Vagina (tissue), 2 donors: Measurements from ENCODE around the gene ARHGAP31. TPM values are rescaled to one million over a fixed set of nuclear protein-coding genes. Genes with fewer than 3 reads are reported as not detected.

ENCODE experiments used
- DNase-seq, 2 donors: peaks; one replicate each; pipeline ENCODE4 v3.0.0-alpha.2; 2017; ENCODE audit errors: extremely low spot score in 2 of 2
- H3K27ac ChIP-seq: fragments of 200-600 bp; sonication (generic); one replicate; pipeline ENCODE4 v1.5.1; 2019
- H3K27me3 ChIP-seq: fragments of 200-600 bp; sonication (generic); one replicate; pipeline ENCODE4 v1.5.1; 2019
- H3K36me3 ChIP-seq, 2 donors: fragments of 200-600 bp; sonication (generic); one replicate each; pipeline ENCODE4 v1.5.1; 2017 to 2019
- H3K4me1 ChIP-seq: fragments of 200-600 bp; sonication (generic); one replicate; pipeline ENCODE4 v1.5.1; 2019
- H3K4me3 ChIP-seq, 2 donors: fragments of 200-600 bp; sonication (generic); 1 replicate in 1 of 2; 2 replicates in 1 of 2; pipeline ENCODE4 v1.5.1; 2016 to 2019
- H3K9me3 ChIP-seq: fragments of 200-600 bp; sonication (generic); one replicate; pipeline ENCODE4 v1.5.1; 2019
- CTCF ChIP-seq, 3 experiments: fragments of 450-650 bp in 2 of 3; fragments of 200-600 bp in 1 of 3; sonication (generic) in 1 of 3; IDR thresholded peaks; one replicate each; pipeline ENCODE4 v1.5.1; 2017 to 2019; ENCODE audit warnings: antibody characterized with exemption in 3 of 3, mild to moderate bottlenecking in 2 of 3, moderate library complexity in 2 of 3
- POLR2A ChIP-seq, 2 donors: fragments of 450-650 bp; IDR thresholded peaks; one replicate each; pipeline ENCODE4 v1.6.1; 2017; ENCODE audit warnings: antibody characterized with exemption in 2 of 2, mild to moderate bottlenecking in 2 of 2, moderate library complexity in 2 of 2
- POLR2AphosphoS5 ChIP-seq, 2 donors: sonication (generic); formaldehyde crosslinking; IDR thresholded peaks; one replicate each; pipeline ENCODE4 v1.9.0; 2017; ENCODE audit warnings: antibody characterized with exemption in 2 of 2, mild to moderate bottlenecking in 2 of 2, low read depth in 1 of 2; ENCODE audit not compliant: insufficient read depth in 1 of 2
- intact Hi-C: fragments of 100-400 bp; cut with DNase I; formaldehyde crosslinking; loops from one replicate; pipeline ENCODE4 v1.15.1; 2023
- small RNA-seq: library from RNA; depleted of rRNA; stranded (forward); fragments of <200 nt; gene quantifications from one replicate; pipeline ENCODE3, GENCODE V24; 2016
- total RNA-seq: library from RNA; depleted of rRNA; stranded (reverse); fragments of >200 nt; gene quantifications from one replicate; pipeline ENCODE4 v1.2.3, GENCODE V29; 2016

The ARHGAP31 gene
- total RNA-seq, 1 donor from 2014 or later: 13.0 TPM

- peak; percentile 97 to 99 for DNase-seq
- Histone ChIP-seq H3K27me3 (no peaks in the 10 kb centered on the region), H3K36me3 (peaks cover 0 to 24% of the 10 kb centered on the region in 2 donors), H3K4me3 (peak within 1 kb of the TSS; percentile 86 to 88), H3K4me1 (peaks cover 30% of the 10 kb centered on the region), H3K27ac (peak within 1 kb of the TSS; percentile 80), H3K9me3 (no peaks in the 10 kb centered on the region)
- peak; percentile 97 to 99 for TF ChIP-seq POLR2AphosphoS5 (IDR thresholded peaks at IDR 0.05; ENCODE audit: insufficient read depth in 1 of 2, low read depth in 1 of 2)
- peak in 1 of 2 donors; percentile 63 for TF ChIP-seq POLR2A (IDR thresholded peaks at IDR 0.05)
- peak in 1 of 3 experiments; percentile 1 for TF ChIP-seq CTCF (IDR thresholded peaks at IDR 0.05)
- intact Hi-C loops: no loop called here
Measured at GRCh38 chr3:119463171-119464169, 169.3 kb downstream of the ARHGAP31 start, which contains the start of gene TMEM39A. TMEM39A (minus strand) TSS chr3:119463615; CDS start chr3:119462074, 1,541 bp downstream.

GRCh38 chr3:119468041-119468440, 173.9 kb downstream of the ARHGAP31 start:
- peak overlapping the region; percentile 89 to 97 for H3K4me3 ChIP-seq

GRCh38 chr3:119469418-119470189, 175.4 kb downstream of the ARHGAP31 start:
- peaks cover 15% of the 10 kb centered on the region for H3K4me1 ChIP-seq
- TF ChIP-seq POLR2AphosphoS5 (IDR thresholded peaks at IDR 0.05; ENCODE audit: insufficient read depth in 1 of 2, low read depth in 1 of 2) (no peak), CTCF (IDR thresholded peaks at IDR 0.05) (no peak), POLR2A (IDR thresholded peaks at IDR 0.05) (no peak)
- no peak for DNase-seq
- intact Hi-C loops: no loop called here
- peak overlapping the region; percentile 67 for H3K27ac ChIP-seq
- H3K36me3 ChIP-seq: peaks cover 0 to 8% of the 10 kb centered on the region in 2 donors
- H3K4me3 ChIP-seq: peak overlapping the region; percentile 89 to 97
- H3K27me3 ChIP-seq: no peaks in the 10 kb centered on the region
- H3K9me3 ChIP-seq: no peaks in the 10 kb centered on the region

More at GRCh38 chr3:119468041-119468440, 173.9 kb downstream of the ARHGAP31 start:
- Histone ChIP-seq H3K27me3 (no peaks in the 10 kb centered on the region), H3K36me3 (peaks cover 0 to 8% of the 10 kb centered on the region in 2 donors), H3K27ac (no peak overlapping the region), H3K4me1 (peaks cover 21% of the 10 kb centered on the region), H3K9me3 (no peaks in the 10 kb centered on the region)
- TF ChIP-seq CTCF (IDR thresholded peaks at IDR 0.05) (no peak), POLR2A (IDR thresholded peaks at IDR 0.05) (no peak), POLR2AphosphoS5 (IDR thresholded peaks at IDR 0.05; ENCODE audit: insufficient read depth in 1 of 2, low read depth in 1 of 2) (no peak)
- no peak for DNase-seq
- intact Hi-C loops: no loop called here

Small RNA genes lying within 50 kb of the gene (small RNA-seq; reads per million reads assigned to genes)
- gene RNU6-1127P: not detected

Other genes starting within 250 kb of the ARHGAP31 start
- gene TEX55, start 148.2 kb upstream of the ARHGAP31 start, total RNA-seq: not detected
- gene UPK1B, start 120.8 kb upstream of the ARHGAP31 start, total RNA-seq: not detected
- gene B4GALT4, start 53.5 kb upstream of the ARHGAP31 start, total RNA-seq: 12.0 TPM
- gene TMEM39A, start 169.2 kb downstream of the ARHGAP31 start, total RNA-seq: 27.0 TPM
- gene POGLUT1, start 174.6 kb downstream of the ARHGAP31 start, total RNA-seq: 12.5 TPM
- 30.0 TPM for gene TIMMDC1, start 204.2 kb downstream of the ARHGAP31 start, total RNA-seq